Choroid plexus epithelial cell (primary cell): Measurements from ENCODE around the gene KRT20.

ENCODE experiments used
- DNase-seq: peaks from one replicate; pipeline ENCODE4 v3.0.0-alpha.2; 2010; ENCODE audit warnings: low read depth
- H3K4me3 ChIP-seq: 2 replicates; pipeline ENCODE4 v1.5.1; 2011; ENCODE audit warnings: low read depth, mild to moderate bottlenecking, control low read depth, low read length, moderate library complexity
- TF ChIP-seq, protein P1 (sequence below): conservative IDR thresholded peaks from 2 replicates; pipeline ENCODE4 v1.5.1; 2011; ENCODE audit warnings: low read depth, mild to moderate bottlenecking, control low read depth, inconsistent platforms, low read length, moderate library complexity

The KRT20 gene

DNA sequence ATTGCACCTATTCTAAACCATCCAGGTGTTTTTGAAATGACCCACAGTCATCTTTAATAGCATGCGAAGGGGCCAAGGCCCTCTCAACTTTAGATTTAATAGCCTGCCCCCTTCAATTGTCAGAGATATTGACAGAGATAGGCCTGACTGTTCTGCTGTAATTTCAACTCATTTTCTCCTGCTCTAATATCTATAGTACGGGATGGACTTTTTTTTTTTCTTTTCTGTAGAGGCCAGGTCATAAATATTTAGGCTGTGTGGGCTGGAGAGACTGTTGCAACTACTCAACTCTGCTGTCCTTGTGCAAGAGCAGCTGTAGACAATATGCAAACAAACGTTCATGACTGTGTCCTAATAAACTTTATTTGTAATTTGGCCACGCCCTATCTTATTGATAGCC is 24.7 kb upstream of the KRT20 start:
- TF ChIP-seq, protein P1, sequence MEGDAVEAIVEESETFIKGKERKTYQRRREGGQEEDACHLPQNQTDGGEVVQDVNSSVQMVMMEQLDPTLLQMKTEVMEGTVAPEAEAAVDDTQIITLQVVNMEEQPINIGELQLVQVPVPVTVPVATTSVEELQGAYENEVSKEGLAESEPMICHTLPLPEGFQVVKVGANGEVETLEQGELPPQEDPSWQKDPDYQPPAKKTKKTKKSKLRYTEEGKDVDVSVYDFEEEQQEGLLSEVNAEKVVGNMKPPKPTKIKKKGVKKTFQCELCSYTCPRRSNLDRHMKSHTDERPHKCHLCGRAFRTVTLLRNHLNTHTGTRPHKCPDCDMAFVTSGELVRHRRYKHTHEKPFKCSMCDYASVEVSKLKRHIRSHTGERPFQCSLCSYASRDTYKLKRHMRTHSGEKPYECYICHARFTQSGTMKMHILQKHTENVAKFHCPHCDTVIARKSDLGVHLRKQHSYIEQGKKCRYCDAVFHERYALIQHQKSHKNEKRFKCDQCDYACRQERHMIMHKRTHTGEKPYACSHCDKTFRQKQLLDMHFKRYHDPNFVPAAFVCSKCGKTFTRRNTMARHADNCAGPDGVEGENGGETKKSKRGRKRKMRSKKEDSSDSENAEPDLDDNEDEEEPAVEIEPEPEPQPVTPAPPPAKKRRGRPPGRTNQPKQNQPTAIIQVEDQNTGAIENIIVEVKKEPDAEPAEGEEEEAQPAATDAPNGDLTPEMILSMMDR = no peak
- H3K4me3 ChIP-seq = no peak overlapping the region
- DNase-seq = peak; percentile 85

DNA sequence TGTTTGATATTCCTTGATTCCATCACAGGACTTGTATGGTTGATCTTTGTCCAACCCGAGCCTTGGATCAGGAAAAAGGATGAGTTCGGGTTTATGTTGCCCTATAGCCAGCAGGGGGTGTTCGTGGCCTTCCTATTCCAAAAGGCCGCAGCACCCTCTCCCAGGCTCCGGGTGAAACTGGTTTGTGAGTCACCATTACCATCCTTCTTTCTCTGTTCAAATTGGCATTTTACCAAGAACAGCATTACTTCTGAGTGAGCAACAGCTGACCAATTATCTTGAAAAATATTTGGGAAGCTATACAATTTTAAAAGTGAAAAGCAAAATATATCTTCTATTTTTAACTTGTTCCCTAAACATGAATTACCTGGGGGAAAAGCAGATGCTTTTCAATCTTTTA is 24.3 kb upstream of the KRT20 start:
- TF ChIP-seq, protein P1 = peak; percentile 91

DNA sequence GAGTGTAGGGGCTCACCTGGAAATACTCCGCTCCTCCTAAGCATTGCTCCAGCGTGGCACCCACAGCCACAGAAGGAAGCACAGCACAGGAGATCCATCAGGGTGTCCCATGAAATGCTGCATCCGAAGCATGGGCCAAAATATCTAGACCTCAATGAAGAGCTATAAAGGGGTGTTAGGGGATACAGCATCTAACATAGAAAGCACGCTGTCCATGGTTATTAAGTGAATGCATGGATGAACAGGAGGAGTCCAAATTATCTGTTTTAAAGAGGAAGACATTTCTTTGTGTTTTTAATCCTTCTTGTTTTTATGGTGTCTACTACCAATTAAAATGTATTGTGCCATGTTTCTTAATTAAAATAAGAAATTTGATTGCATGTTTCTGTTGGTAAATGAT is 21.6 kb upstream of the KRT20 start:
- no peak overlapping the region for H3K4me3 ChIP-seq
- no peak for DNase-seq
- TF ChIP-seq, protein P1 = no peak

More for the DNA sequence above, 24.3 kb upstream of the KRT20 start:
- H3K4me3 ChIP-seq = no peak overlapping the region
- peak; percentile 98 for DNase-seq

DNA sequence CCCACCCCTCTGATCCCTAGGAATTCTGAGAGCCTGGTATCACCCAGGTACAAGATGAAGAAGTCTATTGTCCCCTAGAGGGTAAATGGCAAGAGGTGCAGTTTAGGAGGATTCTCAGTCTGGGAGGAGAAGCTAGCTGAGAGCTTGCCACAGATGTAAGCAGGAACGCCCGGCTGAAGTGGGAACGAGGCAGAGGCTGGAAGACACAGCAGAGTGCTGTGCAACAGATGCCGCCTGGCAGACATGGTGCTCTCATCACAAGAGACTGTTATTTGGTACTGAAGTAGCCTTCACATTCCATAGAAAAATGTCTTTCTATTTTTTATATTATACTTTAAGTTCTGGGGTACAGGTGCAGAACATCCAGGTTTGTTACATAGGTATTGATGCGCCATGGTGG is 20.3 kb upstream of the KRT20 start:
- no peak overlapping the region for H3K4me3 ChIP-seq
- TF ChIP-seq, protein P1 = no peak
- DNase-seq = no peak

DNA sequence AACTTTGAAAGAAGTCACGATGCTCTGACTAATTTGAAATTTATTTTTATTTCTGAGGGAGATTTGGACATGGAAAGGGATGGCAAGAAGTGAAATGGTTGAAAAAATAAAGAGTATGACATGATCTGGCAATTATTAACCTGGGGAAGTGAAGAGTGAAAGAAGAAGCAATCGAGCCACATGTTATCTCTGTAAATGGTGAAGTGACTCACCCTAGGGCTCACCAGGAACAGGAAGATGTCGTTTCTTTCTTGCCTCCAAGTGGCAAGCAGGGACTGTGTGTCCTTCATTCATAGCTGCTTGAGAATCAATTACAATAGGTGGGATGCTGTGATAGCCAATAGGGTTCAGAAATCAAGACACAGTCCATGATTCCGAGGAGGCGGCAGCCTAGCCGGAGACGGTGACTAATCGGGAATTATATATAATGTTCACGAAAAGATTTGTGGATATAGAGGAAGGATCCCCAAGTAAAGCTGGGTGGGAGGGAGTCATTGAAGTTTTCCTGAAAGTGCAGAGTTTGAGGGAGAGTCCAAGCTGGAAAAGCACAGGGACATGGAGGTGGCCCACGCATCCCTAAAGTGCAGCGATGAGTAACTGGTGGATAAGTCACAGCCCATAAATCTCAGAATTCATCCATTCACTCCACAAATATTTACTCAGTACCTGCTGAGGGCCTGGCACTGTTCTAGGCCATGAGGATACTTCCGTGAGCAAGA is 18.2 kb upstream of the KRT20 start:
- H3K4me3 ChIP-seq = no peak overlapping the region
- peak; percentile 34 for DNase-seq
- TF ChIP-seq, protein P1 = no peak

DNA sequence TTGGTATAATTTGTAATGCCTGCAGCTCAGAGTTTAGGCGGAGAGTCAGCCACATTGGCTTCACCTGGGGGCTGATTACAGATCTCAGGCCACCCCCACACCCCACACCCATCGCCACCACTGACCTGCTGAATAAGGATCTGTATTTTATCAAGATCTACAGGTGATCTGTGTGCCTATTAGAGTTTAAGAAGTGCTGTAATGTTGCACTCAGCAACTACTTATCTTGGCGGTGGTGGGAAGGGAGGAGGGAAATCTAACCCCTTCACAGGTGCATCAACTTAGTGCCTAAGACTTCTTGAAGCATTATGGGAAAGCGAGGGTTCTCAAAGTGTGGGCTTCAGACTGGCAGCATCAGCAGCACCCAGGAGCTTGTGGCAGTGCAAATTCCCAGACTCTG is 17.5 kb upstream of the KRT20 start:
- DNase-seq = no peak
- H3K4me3 ChIP-seq = no peak overlapping the region
- TF ChIP-seq, protein P1 = no peak

DNA sequence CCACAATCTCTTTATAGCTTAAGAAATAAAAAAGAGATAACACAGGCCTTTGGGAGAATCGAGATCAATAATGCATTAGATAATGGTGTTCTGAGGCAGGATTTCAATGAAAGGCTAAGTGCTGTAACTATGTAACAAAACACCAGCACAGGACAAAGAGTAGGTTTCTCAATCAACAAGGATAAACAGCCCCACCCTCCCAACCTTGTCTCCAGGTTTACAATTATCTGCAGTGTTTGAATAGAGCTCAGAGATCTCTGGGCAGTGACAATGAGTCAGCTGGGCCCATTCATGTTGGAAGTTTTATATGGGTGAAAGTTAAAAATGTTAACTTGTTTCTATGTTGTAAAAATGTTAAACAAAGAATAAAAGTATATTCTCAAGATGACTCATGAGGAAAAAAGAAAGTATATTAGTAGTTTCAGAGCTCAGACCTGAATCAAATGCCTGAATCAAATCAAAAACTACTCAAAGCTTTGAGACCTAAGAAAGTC is 17.0 kb upstream of the KRT20 start:
- peak; percentile 32 for DNase-seq
- TF ChIP-seq, protein P1 = no peak
- no peak overlapping the region for H3K4me3 ChIP-seq
